GM06990 (cell line): ENCODE measurements around the gene LPP.

Experiments used
- DNase-seq: peaks from one replicate; pipeline ENCODE4 v3.0.0-alpha.2; 2011; ENCODE audit not compliant: insufficient read length; ENCODE audit errors: extremely low read depth
- H3K27me3 ChIP-seq: replicated peaks from 2 replicates; pipeline ENCODE4 v1.6.0; 2011; ENCODE audit warnings: low read length; ENCODE audit not compliant: control insufficient read depth, insufficient read depth
- H3K36me3 ChIP-seq: 2 replicates; pipeline ENCODE4 v1.5.1; 2011; ENCODE audit warnings: low read length; ENCODE audit not compliant: control insufficient read depth, insufficient read depth
- H3K4me3 ChIP-seq: replicated peaks from 2 replicates; pipeline ENCODE4 v1.5.1; 2011; ENCODE audit warnings: low read depth, mild to moderate bottlenecking, control low read depth, low read length
- CTCF ChIP-seq: IDR thresholded peaks from 2 replicates; pipeline ENCODE4 v1.5.1; 2011; ENCODE audit warnings: low read length, control low read depth, mild to moderate bottlenecking, inconsistent platforms; ENCODE audit not compliant: insufficient read depth, poor library complexity, severe bottlenecking

LPP gene

GRCh38 chr3:188174317-188175044 is 20.5 kb downstream of the LPP start:
- H3K27me3 ChIP-seq = no peaks in the 10 kb centered on the region
- no peak for TF ChIP-seq CTCF
- no peak overlapping the region for H3K4me3 ChIP-seq
- no peak for DNase-seq
- H3K36me3 ChIP-seq = no peaks in the 10 kb centered on the region

- Histone ChIP-seq H3K36me3 (no peaks in the 10 kb centered on the region), H3K4me3 (no peak overlapping the region), H3K27me3 (no peaks in the 10 kb centered on the region)
- no peak for DNase-seq
- TF ChIP-seq CTCF = no peak
Measured at GRCh38 chr3:188176476-188176875, 22.5 kb downstream of the LPP start.

- H3K4me3 ChIP-seq = no peak overlapping the region
- H3K36me3 ChIP-seq = no peaks in the 10 kb centered on the region
- no peak for DNase-seq
- no peaks in the 10 kb centered on the region for H3K27me3 ChIP-seq
- TF ChIP-seq CTCF = no peak
Measured at GRCh38 chr3:188176884-188177283, 22.9 kb downstream of the LPP start.

- DNase-seq = no peak
- TF ChIP-seq CTCF = no peak
- no peaks in the 10 kb centered on the region for H3K36me3 ChIP-seq
- no peaks in the 10 kb centered on the region for H3K27me3 ChIP-seq
- H3K4me3 ChIP-seq = no peak overlapping the region
Measured at GRCh38 chr3:188177721-188178120, 23.8 kb downstream of the LPP start.

- no peak for TF ChIP-seq CTCF
- Histone ChIP-seq H3K36me3 (no peaks in the 10 kb centered on the region), H3K27me3 (no peaks in the 10 kb centered on the region), H3K4me3 (no peak overlapping the region)
- no peak for DNase-seq
Measured at GRCh38 chr3:188178293-188178936, 24.5 kb downstream of the LPP start.
